HepG2 (cell line): ENCODE measurements around the gene UBE2H. TPM values are rescaled to one million over a fixed set of nuclear protein-coding genes. Genes with fewer than 3 reads are reported as not detected.
A peak's percentile ranks its signal among the peaks of the same experiment; 100 is the strongest.

ENCODE experiments used
- AKNA ChIP-seq: sonication (generic); formaldehyde crosslinking; IDR thresholded peaks from 2 replicates; pipeline ENCODE4 v1.4.0; 2020; ENCODE audit warnings: missing genetic modification reagents, borderline replicate concordance
- ARID2 ChIP-seq: sonication (generic); formaldehyde crosslinking; IDR thresholded peaks from 2 replicates; pipeline ENCODE4 v1.8.1; 2022; ENCODE audit warnings: mild to moderate bottlenecking, missing genetic modification reagents, borderline replicate concordance
- CCDC6 ChIP-seq: sonication (generic); formaldehyde crosslinking; IDR thresholded peaks from 2 replicates; pipeline ENCODE4 v1.8.1; 2022; ENCODE audit warnings: mild to moderate bottlenecking, missing genetic modification reagents, moderate library complexity
- E2F1 ChIP-seq: sonication (generic); formaldehyde crosslinking; IDR thresholded peaks from 2 replicates; pipeline ENCODE4 v1.5.0; 2020; ENCODE audit warnings: missing genetic modification reagents
- FOXA3 ChIP-seq: IDR thresholded peaks from 2 replicates; pipeline ENCODE4 v1.6.1; 2016; ENCODE audit warnings: missing genetic modification reagents, missing compliant biosample characterization
- HNRNPK ChIP-seq: fragments of 200-400 bp; formaldehyde crosslinking; IDR thresholded peaks from 2 replicates; pipeline ENCODE4 v1.6.1; 2018; ENCODE audit warnings: low read length, low read depth, moderate library complexity, mild to moderate bottlenecking; ENCODE audit not compliant: poor library complexity, severe bottlenecking
- HOXA5 ChIP-seq: sonication (generic); formaldehyde crosslinking; IDR thresholded peaks from 2 replicates; pipeline ENCODE4 v1.4.0; 2020; ENCODE audit warnings: missing genetic modification reagents
- MED1 ChIP-seq: sonication (generic); formaldehyde crosslinking; IDR thresholded peaks from 2 replicates; pipeline ENCODE4 v1.4.0; 2020; ENCODE audit warnings: missing genetic modification reagents
- MLX ChIP-seq: IDR thresholded peaks from 2 replicates; pipeline ENCODE4 v1.6.1; 2016
- MTA1 ChIP-seq: sonication (generic); formaldehyde crosslinking; IDR thresholded peaks from 2 replicates; pipeline ENCODE4 v1.4.0; 2020; ENCODE audit warnings: missing genetic modification reagents, mild to moderate bottlenecking, borderline replicate concordance
- NFIC ChIP-seq: IDR thresholded peaks from 2 replicates; pipeline ENCODE4 v1.6.1; 2012; ENCODE audit warnings: mild to moderate bottlenecking, low read length, inconsistent platforms
- TEAD2 ChIP-seq: sonication (generic); formaldehyde crosslinking; IDR thresholded peaks from 2 replicates; pipeline ENCODE4 v1.9.0; 2021; ENCODE audit warnings: missing genetic modification reagents
- ZGPAT ChIP-seq: IDR thresholded peaks from 2 replicates; pipeline ENCODE4 v1.6.1; 2016; ENCODE audit warnings: mild to moderate bottlenecking
- ZNF124 ChIP-seq: sonication (generic); formaldehyde crosslinking; IDR thresholded peaks from 2 replicates; pipeline ENCODE4 v1.4.0; 2020; ENCODE audit warnings: missing genetic modification reagents
- ZNF235 ChIP-seq: sonication (generic); formaldehyde crosslinking; IDR thresholded peaks from 2 replicates; pipeline ENCODE4 v1.8.1; 2023; ENCODE audit warnings: mild to moderate bottlenecking, missing genetic modification reagents, borderline replicate concordance
- ZNF382 ChIP-seq: sonication (generic); formaldehyde crosslinking; IDR thresholded peaks from 2 replicates; pipeline ENCODE4 v1.5.0; 2020; ENCODE audit warnings: missing genetic modification reagents, mild to moderate bottlenecking, borderline replicate concordance
- ZNF530 ChIP-seq: sonication (generic); formaldehyde crosslinking; IDR thresholded peaks from 2 replicates; pipeline ENCODE4 v1.5.0; 2020; ENCODE audit warnings: low read depth, mild to moderate bottlenecking, missing genetic modification reagents
- ZNF564 ChIP-seq: sonication (generic); formaldehyde crosslinking; IDR thresholded peaks from 2 replicates; pipeline ENCODE4 v1.8.1; 2023; ENCODE audit warnings: mild to moderate bottlenecking, missing genetic modification reagents
- ZNF780A ChIP-seq: sonication (generic); formaldehyde crosslinking; IDR thresholded peaks from 2 replicates; pipeline ENCODE4 v1.8.0; 2022; ENCODE audit warnings: mild to moderate bottlenecking, missing genetic modification reagents, moderate library complexity
- ZNF850 ChIP-seq: sonication (generic); formaldehyde crosslinking; conservative IDR thresholded peaks from 2 replicates; pipeline ENCODE4 v1.9.0; 2021; ENCODE audit warnings: mild to moderate bottlenecking, missing genetic modification reagents
- ZUFSP ChIP-seq: sonication (generic); formaldehyde crosslinking; IDR thresholded peaks from 2 replicates; pipeline ENCODE4 v1.9.0; 2021; ENCODE audit warnings: missing genetic modification reagents, mild to moderate bottlenecking, borderline replicate concordance
- polyA plus RNA-seq, 8 experiments: library from polyadenylated mRNA; depleted of rRNA in 3 of 8; stranded (reverse) in 7 of 8; unstranded in 1 of 8; fragments of >200 nt; fragmentation: Illumina TruSeq in 4 of 8; extraction: Trizol in 4 of 8; gene quantifications; 2 replicates each; pipeline versions ENCODE4 v1.2.1 to v1.2.3, GENCODE V29; 2011 to 2016; ENCODE audit warnings: low read depth in 4 of 8, missing spikeins in 1 of 8, mixed read lengths in 1 of 8; ENCODE audit not compliant: insufficient read depth in 1 of 8
- total RNA-seq, 5 experiments: library from RNA; depleted of rRNA; stranded (reverse); fragments of >200 nt; fragmentation: Illumina TruSeq; extraction: Trizol; gene quantifications; 2 replicates each; pipeline ENCODE4 v1.2.3, GENCODE V29; 2016; ENCODE audit warnings: low read depth in 1 of 5

Gene UBE2H
- total and polyA plus RNA-seq, 2 of the 13 experiments (the other 11 are each of a cell fraction or from before 2014, with no cell fraction given) = 15.5 to 40.1 TPM

GRCh38 chr7:129948877-129949291, 3.9 kb downstream of the UBE2H start (continued):
- TF ChIP-seq AKNA (CRISPR knock-in tag) = no peak
- TF ChIP-seq MED1 (CRISPR knock-in tag) = peak; percentile 91
- TF ChIP-seq E2F1 (CRISPR knock-in tag) = no peak
- 0 out of 2 replicates have a peak, but pooled peaks have one; percentile 17 for TF ChIP-seq HOXA5
- peak; percentile 72 for TF ChIP-seq FOXA3
- no peak for TF ChIP-seq HNRNPK
- peak; percentile 80 for TF ChIP-seq ZGPAT (CRISPR knock-in tag)
- no peak for TF ChIP-seq ZNF850 (CRISPR knock-in tag)
- no peak for TF ChIP-seq ZNF530
- TF ChIP-seq MTA1 (CRISPR knock-in tag) = no peak; the same call in 1 of the 2 replicates
- no peak; the same call in 1 of the 2 replicates for TF ChIP-seq ARID2
- no peak for TF ChIP-seq ZNF382
- TF ChIP-seq NFIC = peak; percentile 60; the same call in 1 of the 2 replicates
- TF ChIP-seq ZUFSP = no peak
- peak; percentile 40; the same call in 1 of the 2 replicates for TF ChIP-seq CCDC6 (CRISPR knock-in tag)
- no peak; the same call in 1 of the 2 replicates for TF ChIP-seq ZNF124
- TF ChIP-seq TEAD2 (CRISPR knock-in tag) = no peak
- TF ChIP-seq ZNF780A = no peak
- no peak for TF ChIP-seq ZNF235 (CRISPR knock-in tag)
- peak; percentile 57; the same call in 1 of the 2 replicates for TF ChIP-seq ZNF564
- TF ChIP-seq MLX = peak; percentile 65; the same call in 1 of the 2 replicates
